ENCODE measurements around the gene ENTPD1. TPM values are rescaled to one million over a fixed set of nuclear protein-coding genes. Genes with fewer than 3 reads are reported as not detected.
"Not testable (repeated sequence)": the region's sequence is repeated elsewhere in the genome, so short reads cannot be mapped to it uniquely, and the experiment has no call there.

The ENTPD1 gene
- total RNA-seq, 2 donors from 2014 or later, result 5.8 to 14.4 TPM

GRCh38 chr10:95755511-95756004 lies 405 bp upstream of the ENTPD1 start:
- peak; percentile 30 to 53 for DNase-seq
- intact Hi-C loops (cut with DNase I, micrococcal nuclease), result no loop called here
- peak; percentile 87 for ATAC-seq

GRCh38 chr10:95756809-95757684 lies 1.1 kb downstream of the ENTPD1 start:
- DNase-seq (no peak), ATAC-seq (no peak)
- intact Hi-C loops (cut with DNase I, micrococcal nuclease), result no loop called here

GRCh38 chr10:95758351-95759025 lies 2.5 kb downstream of the ENTPD1 start:
- intact Hi-C loops (cut with DNase I, micrococcal nuclease), result no loop called here

GRCh38 chr10:95759233-95759826 lies 3.4 kb downstream of the ENTPD1 start:
- DNase-seq (no peak), ATAC-seq (no peak)
- intact Hi-C loops (cut with DNase I, micrococcal nuclease), result no loop called here

More at GRCh38 chr10:95758351-95759025, 2.5 kb downstream of the ENTPD1 start:
- DNase-seq (no peak), ATAC-seq (peak; percentile 27)

- ATAC-seq (no peak), DNase-seq (no peak)
- intact Hi-C loops (cut with DNase I, micrococcal nuclease), result no loop called here
Measured at GRCh38 chr10:95761939-95762492, 6.1 kb downstream of the ENTPD1 start.

GRCh38 chr10:95767884-95768556 lies 12.1 kb downstream of the ENTPD1 start:
- DNase-seq (peak in 1 of 2 donors; percentile 20), ATAC-seq (no peak)
- intact Hi-C loops (cut with DNase I, micrococcal nuclease), result no loop called here

- intact Hi-C loops (cut with DNase I, micrococcal nuclease), result no loop called here
- DNase-seq (no peak), ATAC-seq (peak; percentile 58)
Measured at GRCh38 chr10:95770084-95770720, 14.2 kb downstream of the ENTPD1 start.

- ATAC-seq; DNase-seq; intact Hi-C loops (cut with DNase I, micrococcal nuclease): not testable (repeated sequence)
Measured at GRCh38 chr10:95773454-95773853, 17.5 kb downstream of the ENTPD1 start.

- ATAC-seq; intact Hi-C loops (cut with DNase I, micrococcal nuclease); DNase-seq: not testable (repeated sequence)
Measured at GRCh38 chr10:95777638-95778037, 21.7 kb downstream of the ENTPD1 start.

GRCh38 chr10:95782318-95782717 lies 26.4 kb downstream of the ENTPD1 start:
- DNase-seq, result no peak
- intact Hi-C loops (cut with DNase I, micrococcal nuclease), result no loop called here
- ATAC-seq, result no peak

GRCh38 chr10:95783741-95784140 lies 27.8 kb downstream of the ENTPD1 start:
- DNase-seq (no peak), ATAC-seq (no peak)
- intact Hi-C loops (cut with DNase I, micrococcal nuclease), result no loop called here

- intact Hi-C loops (cut with DNase I, micrococcal nuclease), result no loop called here
- DNase-seq (no peak), ATAC-seq (peak; percentile 30)
Measured at GRCh38 chr10:95784279-95784913, 28.4 kb downstream of the ENTPD1 start.

- intact Hi-C loops (cut with DNase I, micrococcal nuclease), result no loop called here
- no peak for ATAC-seq
- DNase-seq, result no peak
Measured at GRCh38 chr10:95785317-95785716, 29.4 kb downstream of the ENTPD1 start.

GRCh38 chr10:95785942-95786669 lies 30.1 kb downstream of the ENTPD1 start:
- DNase-seq, result no peak
- intact Hi-C loops (cut with DNase I, micrococcal nuclease), result no loop called here
- ATAC-seq, result no peak

- intact Hi-C loops (cut with DNase I, micrococcal nuclease), result no loop called here
- ATAC-seq (no peak), DNase-seq (no peak)
Measured at GRCh38 chr10:95787447-95787846, 31.5 kb downstream of the ENTPD1 start.

- DNase-seq (no peak), ATAC-seq (no peak)
- intact Hi-C loops (cut with DNase I, micrococcal nuclease), result no loop called here
Measured at GRCh38 chr10:95788830-95789229, 32.9 kb downstream of the ENTPD1 start.

- intact Hi-C loops (cut with DNase I, micrococcal nuclease), result no loop called here
- no peak for DNase-seq
- no peak for ATAC-seq
Measured at GRCh38 chr10:95789902-95790301, 33.9 kb downstream of the ENTPD1 start.
